GM21737 (cell line): Measurements from ENCODE around the gene C6orf141.

Source experiments
- ATAC-seq: cut with Tn5 transposase; IDR thresholded peaks from one replicate; pipeline ENCODE4 v1.9.1; 2021; ENCODE audit warnings: mild to moderate bottlenecking, moderate library complexity; ENCODE audit not compliant: unreplicated experiment

C6orf141 gene

GRCh38 chr6:49550492-49551077, at the start of gene C6orf141:
TSS of gene C6orf141 (plus strand) at chr6:49550668. CDS start at chr6:49550793, 125 bp downstream.
- ATAC-seq, result peak; percentile 70

DNA sequence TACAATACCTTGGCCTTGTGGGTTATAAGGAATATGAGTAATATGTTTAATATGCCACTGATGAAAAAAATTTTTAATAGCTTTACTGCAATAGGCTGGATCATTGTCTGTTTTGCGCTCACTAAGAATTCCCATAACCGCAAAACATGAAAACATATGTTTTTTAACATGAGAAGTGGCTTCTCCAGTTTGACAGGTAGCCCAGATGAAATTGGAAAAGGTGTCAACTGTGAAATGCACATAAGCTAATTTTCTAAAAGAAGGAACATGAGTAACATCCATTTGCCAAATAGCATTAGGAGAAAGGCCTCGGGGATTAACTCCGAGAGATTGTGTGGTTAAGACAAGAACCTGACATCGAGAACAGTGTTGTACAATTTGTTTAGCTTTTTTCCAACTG, 45.8 kb upstream of the C6orf141 start:
- ATAC-seq, result no peak

- ATAC-seq, result no peak
Measured at GRCh38 chr6:49506569-49507111, 43.8 kb upstream of the C6orf141 start.

DNA sequence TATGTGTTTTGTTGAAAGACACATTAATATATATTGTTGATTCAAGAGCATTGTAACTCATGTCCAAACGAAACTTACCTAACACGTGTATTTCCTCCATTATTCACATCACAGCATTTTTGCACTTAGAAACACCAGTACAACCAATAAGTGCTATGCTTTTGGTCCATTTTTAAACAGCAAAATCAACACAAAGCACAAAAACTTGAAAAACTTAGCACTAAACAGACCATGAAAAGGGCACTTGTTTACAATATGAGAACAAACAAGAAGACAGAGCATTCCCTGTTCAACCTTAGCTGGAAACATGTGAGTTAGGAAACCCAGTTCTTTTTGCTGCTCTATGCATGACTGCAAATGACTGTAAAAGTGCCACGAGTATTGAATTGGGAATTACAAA, 41.1 kb upstream of the C6orf141 start:
- ATAC-seq, result no peak

- no peak for ATAC-seq
Measured at GRCh38 chr6:49513153-49513989, 37.1 kb upstream of the C6orf141 start.

DNA sequence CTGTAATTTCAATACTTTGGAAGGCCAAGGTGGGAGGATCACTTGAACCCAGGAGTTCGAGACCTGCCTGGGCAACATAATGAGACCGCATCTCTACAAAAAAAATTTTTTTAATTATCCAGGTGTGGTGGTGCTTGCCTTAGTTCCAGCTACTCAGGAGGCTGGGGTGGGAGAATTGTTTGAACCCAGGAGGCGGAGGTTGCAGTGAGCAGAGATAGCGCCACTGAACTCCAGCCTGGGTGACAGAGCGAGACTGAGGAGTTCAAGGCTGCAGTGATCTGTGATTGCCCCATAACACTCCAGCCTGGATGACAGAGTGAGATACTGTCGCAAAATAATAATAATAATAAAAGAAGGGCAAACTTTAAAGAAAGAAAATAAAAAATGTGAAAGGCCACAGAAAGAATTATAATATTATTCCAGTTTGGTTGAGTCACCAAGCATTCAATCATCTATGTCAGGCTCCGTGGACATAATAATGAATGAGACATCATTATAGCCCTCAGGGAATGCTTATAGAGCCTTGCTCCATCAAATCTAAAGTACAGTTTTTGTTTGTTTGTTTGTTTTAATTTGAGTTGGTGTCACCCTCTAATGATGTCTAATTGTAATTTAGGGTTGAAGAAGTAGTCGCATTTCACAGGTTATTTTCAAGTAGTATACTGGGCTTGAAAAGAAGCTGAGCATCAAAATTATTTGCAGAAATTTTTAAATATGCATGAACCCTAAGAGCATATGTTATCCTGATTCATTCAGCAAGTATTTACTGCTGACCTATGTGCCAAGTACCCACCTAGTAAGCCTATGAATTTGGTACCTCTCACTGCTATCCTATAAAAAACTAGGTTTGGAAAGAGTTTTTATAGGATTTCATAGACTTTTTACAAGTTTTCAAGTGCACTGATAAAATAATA, 35.6 kb upstream of the C6orf141 start:
- ATAC-seq, result no peak

GRCh38 chr6:49515485-49516146, 34.9 kb upstream of the C6orf141 start:
- no peak for ATAC-seq

GRCh38 chr6:49516147-49516505, 34.3 kb upstream of the C6orf141 start:
- ATAC-seq, result no peak

DNA sequence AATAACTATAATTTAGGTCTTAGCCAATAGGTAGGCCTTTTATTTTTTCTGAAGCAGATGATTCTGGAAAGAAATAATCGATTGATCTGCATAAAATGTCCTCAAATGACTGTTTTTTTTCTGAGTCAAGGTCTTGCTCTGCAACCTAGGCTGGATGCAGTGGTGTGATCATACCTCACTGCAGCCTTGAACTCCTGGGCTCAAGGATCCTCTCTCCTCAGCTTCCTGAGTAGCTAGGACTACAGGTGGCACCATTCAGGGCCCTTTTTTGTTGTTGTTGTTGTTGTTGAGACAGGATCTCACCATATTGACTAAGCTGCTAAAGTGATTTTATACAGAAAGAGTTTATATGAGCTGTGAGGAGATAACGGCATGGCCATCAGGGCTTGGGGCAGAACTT, 32.5 kb upstream of the C6orf141 start:
- ATAC-seq, result no peak

- peak; percentile 84 for ATAC-seq
Measured at GRCh38 chr6:49519660-49520059, 30.8 kb upstream of the C6orf141 start.

- ATAC-seq, result no peak
Measured at GRCh38 chr6:49522710-49523593, 27.5 kb upstream of the C6orf141 start.

DNA sequence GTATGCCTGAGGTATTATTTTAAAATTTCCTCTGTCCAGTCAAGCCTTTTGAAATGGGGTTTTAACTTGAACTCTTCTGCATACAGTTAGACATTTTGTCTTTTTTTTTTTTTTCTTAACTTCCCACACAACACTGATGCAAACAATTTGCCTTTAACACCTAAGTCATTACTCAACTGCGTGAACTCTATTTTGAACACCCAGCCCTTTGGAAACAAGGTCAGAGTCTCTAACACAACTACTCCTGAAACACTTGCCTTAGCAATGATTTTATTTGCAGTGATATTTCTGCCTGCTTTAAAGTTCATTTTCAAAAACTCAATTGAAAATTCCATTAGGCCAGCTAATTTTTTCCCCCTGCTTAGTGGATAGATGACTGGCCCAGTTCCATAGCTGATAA, 26.6 kb upstream of the C6orf141 start:
- no peak for ATAC-seq

- no peak for ATAC-seq
Measured at GRCh38 chr6:49524541-49524940, 25.9 kb upstream of the C6orf141 start.

GRCh38 chr6:49526598-49526997, 23.9 kb upstream of the C6orf141 start:
- ATAC-seq, result no peak

- no peak for ATAC-seq
Measured at GRCh38 chr6:49527320-49527719, 23.1 kb upstream of the C6orf141 start.

- no peak for ATAC-seq
Measured at GRCh38 chr6:49528571-49528970, 21.9 kb upstream of the C6orf141 start.

GRCh38 chr6:49530141-49530776, 20.2 kb upstream of the C6orf141 start:
- no peak for ATAC-seq

- ATAC-seq, result peak; percentile 90
Measured at GRCh38 chr6:49531774-49532569, 18.5 kb upstream of the C6orf141 start.
